Activated T-helper 17 cell treated with anti-CD3 and anti-CD28 coated beads, Interleukin-2, amount 50 U/mL, for 72 hours (primary cell): ENCODE measurements around the gene ANP32E. TPM values are rescaled to one million over a fixed set of nuclear protein-coding genes. Genes with fewer than 3 reads are reported as not detected.
"Not testable (repeated sequence)": the region's sequence is repeated elsewhere in the genome, so short reads cannot be mapped to it uniquely, and the experiment has no call there.

ENCODE experiments used
- ATAC-seq: fragments of 150-1000 bp; cut with Tn5 transposase; replicated peaks from 2 replicates; pipeline ENCODE4 v1.10.0; 2021; ENCODE audit warnings: mild to moderate bottlenecking, moderate library complexity
- H3K27ac Mint-ChIP-seq: one replicate; pipeline ENCODE4 v1.8.0; 2022; ENCODE audit warnings: mixed read lengths
- H3K27me3 Mint-ChIP-seq: one replicate; pipeline ENCODE4 v1.8.0; 2022; ENCODE audit warnings: mixed read lengths
- H3K36me3 Mint-ChIP-seq: one replicate; pipeline ENCODE4 v1.8.0; 2022; ENCODE audit warnings: low read depth, mild to moderate bottlenecking, mixed read lengths
- H3K4me1 Mint-ChIP-seq: one replicate; pipeline ENCODE4 v1.8.0; 2022; ENCODE audit warnings: mixed read lengths
- H3K4me3 Mint-ChIP-seq: one replicate; pipeline ENCODE4 v1.8.0; 2022; ENCODE audit warnings: mild to moderate bottlenecking, mixed read lengths
- H3K9me3 Mint-ChIP-seq: one replicate; pipeline ENCODE4 v1.8.0; 2022; ENCODE audit warnings: mixed read lengths
- total RNA-seq, 2 donors: library from RNA; stranded (reverse); gene quantifications; one replicate each; pipeline ENCODE4 v1.2.3, GENCODE V29; 2022

The ANP32E gene
- total RNA-seq, 2 donors from 2014 or later: 162 to 166 TPM

GRCh38 chr1:150234566-150235293, 1.2 kb downstream of the ANP32E start:
- Mint-ChIP-seq H3K4me3 (no peak overlapping the region), H3K9me3 (no peaks in the 10 kb centered on the region), H3K36me3 (peaks cover 51% of the 10 kb centered on the region), H3K27ac (no peak overlapping the region), H3K4me1 (peaks cover 5% of the 10 kb centered on the region), H3K27me3 (no peaks in the 10 kb centered on the region)
- ATAC-seq: peak; percentile 67

GRCh38 chr1:150234309-150234565, 1.7 kb downstream of the ANP32E start:
- Mint-ChIP-seq H3K9me3 (no peaks in the 10 kb centered on the region), H3K27ac (no peak overlapping the region), H3K4me1 (peaks cover 5% of the 10 kb centered on the region), H3K36me3 (peaks cover 55% of the 10 kb centered on the region), H3K27me3 (no peaks in the 10 kb centered on the region), H3K4me3 (no peak overlapping the region)
- ATAC-seq: no peak

- H3K9me3 Mint-ChIP-seq: no peaks in the 10 kb centered on the region
Measured at GRCh38 chr1:150233359-150234308, 2.3 kb downstream of the ANP32E start.

GRCh38 chr1:150232921-150233320, 3.0 kb downstream of the ANP32E start:
- H3K9me3 Mint-ChIP-seq, ATAC-seq, H3K27ac Mint-ChIP-seq, H3K27me3 Mint-ChIP-seq, H3K4me1 Mint-ChIP-seq, H3K4me3 Mint-ChIP-seq: not testable (repeated sequence)
- H3K36me3 Mint-ChIP-seq: peaks cover 69% of the 10 kb centered on the region

More at GRCh38 chr1:150233359-150234308, 2.3 kb downstream of the ANP32E start:
- peaks cover 5% of the 10 kb centered on the region for H3K4me1 Mint-ChIP-seq
- H3K36me3 Mint-ChIP-seq: peaks cover 61% of the 10 kb centered on the region
- ATAC-seq: no peak
- H3K4me3 Mint-ChIP-seq: no peak overlapping the region
- no peak overlapping the region for H3K27ac Mint-ChIP-seq
- H3K27me3 Mint-ChIP-seq: no peaks in the 10 kb centered on the region

- H3K4me1 Mint-ChIP-seq, H3K27ac Mint-ChIP-seq, H3K9me3 Mint-ChIP-seq, H3K27me3 Mint-ChIP-seq, H3K4me3 Mint-ChIP-seq, ATAC-seq: not testable (repeated sequence)
- H3K36me3 Mint-ChIP-seq: peaks cover 97% of the 10 kb centered on the region
Measured at GRCh38 chr1:150228246-150228645, 7.7 kb downstream of the ANP32E start.

GRCh38 chr1:150227228-150227627, 8.7 kb downstream of the ANP32E start:
- Mint-ChIP-seq H3K27ac (no peak overlapping the region), H3K9me3 (no peaks in the 10 kb centered on the region), H3K36me3 (peaks cover 96% of the 10 kb centered on the region), H3K4me3 (no peak overlapping the region), H3K4me1 (peaks cover 4% of the 10 kb centered on the region), H3K27me3 (no peaks in the 10 kb centered on the region)
- ATAC-seq: no peak

- H3K27me3 Mint-ChIP-seq: no peaks in the 10 kb centered on the region
- peaks cover 4% of the 10 kb centered on the region for H3K4me1 Mint-ChIP-seq
- no peak for ATAC-seq
- H3K36me3 Mint-ChIP-seq: peaks cover 98% of the 10 kb centered on the region
- H3K4me3 Mint-ChIP-seq: no peak overlapping the region
- H3K27ac Mint-ChIP-seq: no peak overlapping the region
- H3K9me3 Mint-ChIP-seq: no peaks in the 10 kb centered on the region
Measured at GRCh38 chr1:150226486-150226885, 9.4 kb downstream of the ANP32E start.

- no peak overlapping the region for H3K27ac Mint-ChIP-seq
- H3K4me1 Mint-ChIP-seq: peaks cover 4% of the 10 kb centered on the region
- H3K9me3 Mint-ChIP-seq: no peaks in the 10 kb centered on the region
- H3K4me3 Mint-ChIP-seq: no peak overlapping the region
- H3K27me3 Mint-ChIP-seq: no peaks in the 10 kb centered on the region
- no peak for ATAC-seq
- H3K36me3 Mint-ChIP-seq: peaks cover 98% of the 10 kb centered on the region
Measured at GRCh38 chr1:150225546-150225945, 10.4 kb downstream of the ANP32E start.

- H3K4me3 Mint-ChIP-seq: no peak overlapping the region
- H3K9me3 Mint-ChIP-seq: no peaks in the 10 kb centered on the region
- peaks cover 98% of the 10 kb centered on the region for H3K36me3 Mint-ChIP-seq
- no peaks in the 10 kb centered on the region for H3K27me3 Mint-ChIP-seq
- H3K4me1 Mint-ChIP-seq: peaks cover 4% of the 10 kb centered on the region
- no peak overlapping the region for H3K27ac Mint-ChIP-seq
- no peak for ATAC-seq
Measured at GRCh38 chr1:150224983-150225382, 10.9 kb downstream of the ANP32E start.

- no peak for ATAC-seq
- Mint-ChIP-seq H3K27me3 (no peaks in the 10 kb centered on the region), H3K27ac (no peak overlapping the region), H3K9me3 (no peaks in the 10 kb centered on the region), H3K36me3 (peaks cover 89% of the 10 kb centered on the region), H3K4me3 (no peak overlapping the region), H3K4me1 (no peaks in the 10 kb centered on the region)
Measured at GRCh38 chr1:150221552-150221951, 14.4 kb downstream of the ANP32E start.

GRCh38 chr1:150215855-150216254, 20.1 kb downstream of the ANP32E start:
- H3K9me3 Mint-ChIP-seq, H3K4me3 Mint-ChIP-seq, H3K4me1 Mint-ChIP-seq, H3K27ac Mint-ChIP-seq, ATAC-seq, H3K27me3 Mint-ChIP-seq: not testable (repeated sequence)
- peaks cover 45% of the 10 kb centered on the region for H3K36me3 Mint-ChIP-seq

- Mint-ChIP-seq H3K4me3 (peak overlapping the region; percentile 88), H3K27ac (peak overlapping the region; percentile 93), H3K36me3 (peaks cover 29% of the 10 kb centered on the region)
- not testable (repeated sequence) for H3K27me3 Mint-ChIP-seq, ATAC-seq, H3K9me3 Mint-ChIP-seq, H3K4me1 Mint-ChIP-seq
Measured at GRCh38 chr1:150214099-150214756, 21.7 kb downstream of the ANP32E start.

- H3K4me1 Mint-ChIP-seq: peaks cover 10% of the 10 kb centered on the region
- peak; percentile 100 for ATAC-seq
- no peaks in the 10 kb centered on the region for H3K9me3 Mint-ChIP-seq
- H3K27ac Mint-ChIP-seq: peak overlapping the region; percentile 93
- peaks cover 21% of the 10 kb centered on the region for H3K36me3 Mint-ChIP-seq
- peak overlapping the region; percentile 88 for H3K4me3 Mint-ChIP-seq
- H3K27me3 Mint-ChIP-seq: no peaks in the 10 kb centered on the region
Measured at GRCh38 chr1:150213170-150214098, 22.5 kb downstream of the ANP32E start.

- no peak for ATAC-seq
- peak overlapping the region; percentile 88 for H3K4me3 Mint-ChIP-seq
- no peaks in the 10 kb centered on the region for H3K9me3 Mint-ChIP-seq
- no peaks in the 10 kb centered on the region for H3K27me3 Mint-ChIP-seq
- no peak overlapping the region for H3K27ac Mint-ChIP-seq
- peaks cover 10% of the 10 kb centered on the region for H3K36me3 Mint-ChIP-seq
- H3K4me1 Mint-ChIP-seq: peaks cover 10% of the 10 kb centered on the region
Measured at GRCh38 chr1:150212070-150212469, 23.8 kb downstream of the ANP32E start.
